WI38 (cell line): Measurements from ENCODE around the gene BHLHE23.

Experiments used
- H3K4me3 ChIP-seq: 2 replicates; pipeline ENCODE4 v1.5.1; 2011; ENCODE audit warnings: low read depth, mild to moderate bottlenecking, control low read depth, low read length
- TF ChIP-seq, protein P1 (sequence below): IDR thresholded peaks from 2 replicates; pipeline ENCODE4 v1.5.1; 2012; ENCODE audit warnings: low read depth, mild to moderate bottlenecking, control low read depth, low read length

Gene BHLHE23

DNA sequence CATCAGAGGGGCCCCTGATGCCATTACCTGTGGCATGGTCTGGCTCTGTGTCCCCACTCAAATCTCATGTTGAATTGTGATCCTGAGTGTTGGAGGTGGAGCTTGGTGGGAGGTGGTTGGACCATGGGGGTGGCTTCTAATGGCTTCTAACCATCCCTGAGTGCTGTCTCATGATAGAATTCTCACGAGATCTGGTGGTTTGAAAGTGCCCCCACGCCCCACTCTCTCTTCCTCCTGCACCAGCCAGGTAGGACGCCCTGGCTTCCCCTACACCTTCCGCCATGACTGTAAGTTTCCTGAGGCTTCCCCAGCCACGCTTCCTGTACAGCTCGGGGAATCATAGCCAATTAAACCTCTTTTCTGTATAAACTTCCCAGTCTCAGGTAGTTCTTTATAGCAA, 14.9 kb downstream of the BHLHE23 start:
- TF ChIP-seq, protein P1, sequence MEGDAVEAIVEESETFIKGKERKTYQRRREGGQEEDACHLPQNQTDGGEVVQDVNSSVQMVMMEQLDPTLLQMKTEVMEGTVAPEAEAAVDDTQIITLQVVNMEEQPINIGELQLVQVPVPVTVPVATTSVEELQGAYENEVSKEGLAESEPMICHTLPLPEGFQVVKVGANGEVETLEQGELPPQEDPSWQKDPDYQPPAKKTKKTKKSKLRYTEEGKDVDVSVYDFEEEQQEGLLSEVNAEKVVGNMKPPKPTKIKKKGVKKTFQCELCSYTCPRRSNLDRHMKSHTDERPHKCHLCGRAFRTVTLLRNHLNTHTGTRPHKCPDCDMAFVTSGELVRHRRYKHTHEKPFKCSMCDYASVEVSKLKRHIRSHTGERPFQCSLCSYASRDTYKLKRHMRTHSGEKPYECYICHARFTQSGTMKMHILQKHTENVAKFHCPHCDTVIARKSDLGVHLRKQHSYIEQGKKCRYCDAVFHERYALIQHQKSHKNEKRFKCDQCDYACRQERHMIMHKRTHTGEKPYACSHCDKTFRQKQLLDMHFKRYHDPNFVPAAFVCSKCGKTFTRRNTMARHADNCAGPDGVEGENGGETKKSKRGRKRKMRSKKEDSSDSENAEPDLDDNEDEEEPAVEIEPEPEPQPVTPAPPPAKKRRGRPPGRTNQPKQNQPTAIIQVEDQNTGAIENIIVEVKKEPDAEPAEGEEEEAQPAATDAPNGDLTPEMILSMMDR = no peak
- H3K4me3 ChIP-seq = no peak overlapping the region

DNA sequence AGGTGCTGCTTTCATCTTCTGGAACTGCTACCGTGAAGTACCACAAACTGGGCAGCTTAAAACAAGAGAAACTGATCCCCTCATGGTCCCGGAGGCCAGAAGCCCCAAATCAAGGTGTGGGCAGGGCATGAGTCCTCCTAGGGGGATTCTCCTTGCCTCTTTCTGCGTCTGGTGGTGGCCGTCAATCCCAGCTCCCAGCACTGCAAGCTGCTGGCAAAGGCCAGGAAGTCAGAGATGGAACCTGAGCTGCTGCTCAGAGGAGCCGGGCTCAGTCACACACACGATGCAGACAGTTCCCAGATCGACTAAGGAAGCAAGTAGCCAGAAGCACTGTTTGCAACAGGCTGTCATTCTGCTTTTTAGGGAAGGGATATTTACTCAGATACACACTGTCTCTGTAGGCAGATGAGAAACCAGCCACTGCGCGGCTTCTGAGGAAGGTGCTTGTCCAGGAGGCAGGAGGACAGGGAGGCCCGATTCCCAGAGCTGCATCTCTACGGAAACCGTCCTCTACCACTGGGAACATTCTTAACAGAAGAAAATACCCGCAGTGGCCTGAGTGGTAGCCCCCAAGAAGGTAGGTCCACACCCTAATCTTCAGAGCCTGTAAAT, 15.5 kb downstream of the BHLHE23 start:
- TF ChIP-seq, protein P1 = no peak
- no peak overlapping the region for H3K4me3 ChIP-seq

DNA sequence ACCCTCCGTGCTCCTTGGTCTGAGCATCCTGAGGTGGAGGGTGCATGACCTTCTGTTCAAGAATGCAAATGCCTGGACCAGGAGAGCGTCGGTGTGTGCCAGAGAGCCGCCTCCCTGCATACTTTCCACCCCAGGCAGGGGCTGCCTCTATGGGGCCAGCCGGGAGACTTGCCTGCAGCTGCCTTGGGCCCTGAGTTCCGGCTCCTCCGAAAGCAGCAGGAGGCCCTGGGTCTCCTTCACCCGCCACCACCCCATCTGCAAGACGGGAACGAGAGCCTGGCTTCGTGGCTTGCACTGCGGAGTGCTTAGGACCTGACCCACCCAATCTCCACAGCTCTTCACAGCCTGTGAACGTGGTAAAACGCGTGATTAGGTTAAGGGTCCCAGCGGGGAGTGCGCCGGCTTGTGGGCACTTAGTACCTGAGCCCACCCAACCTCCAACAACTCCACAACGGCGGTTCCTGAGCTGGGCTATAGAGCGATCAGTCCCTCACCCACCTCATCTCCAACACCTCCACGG, 16.4 kb downstream of the BHLHE23 start:
- H3K4me3 ChIP-seq = no peak overlapping the region
- TF ChIP-seq, protein P1 = no peak

DNA sequence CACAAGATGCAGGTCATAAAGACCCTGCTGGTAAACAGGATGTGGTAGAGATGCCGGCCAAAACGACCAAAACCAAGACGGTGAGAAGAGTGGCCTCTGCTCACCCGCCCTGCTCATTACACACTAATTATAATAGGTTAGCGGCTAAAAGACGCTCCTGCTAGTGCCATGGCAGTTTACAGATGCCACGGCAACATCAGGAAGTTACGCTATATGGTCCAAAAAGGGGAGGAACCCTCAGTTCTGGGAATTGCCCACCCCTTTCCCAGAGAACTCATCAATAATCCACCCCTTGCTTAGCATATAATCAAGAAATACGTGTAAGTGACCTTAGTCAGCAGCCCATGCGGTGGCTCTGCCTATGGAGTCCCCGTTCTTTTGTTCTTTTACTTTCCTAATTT, 17.6 kb downstream of the BHLHE23 start:
- TF ChIP-seq, protein P1 = no peak

DNA sequence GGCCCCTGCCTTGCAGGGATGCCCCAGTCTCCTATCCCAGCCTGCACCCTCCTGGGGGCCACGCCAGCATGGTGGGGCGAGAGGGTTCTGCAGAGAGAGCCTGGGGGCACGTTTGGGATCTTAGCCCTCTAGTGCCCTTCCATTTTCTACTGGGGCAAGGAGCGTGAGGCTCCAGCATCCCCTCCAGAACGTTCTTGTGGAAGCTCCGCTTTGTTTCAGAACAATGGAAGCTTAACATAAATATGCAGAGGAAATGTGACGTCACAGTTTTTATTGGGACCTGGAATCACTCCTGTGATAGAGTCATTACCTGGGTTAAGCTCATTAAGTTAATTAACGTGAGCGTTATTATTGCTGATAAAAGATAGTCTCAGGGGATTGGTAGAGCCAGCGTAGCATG, 19.6 kb downstream of the BHLHE23 start:
- H3K4me3 ChIP-seq = no peak overlapping the region
- TF ChIP-seq, protein P1 = no peak

More for the DNA sequence above, 17.6 kb downstream of the BHLHE23 start:
- H3K4me3 ChIP-seq = no peak overlapping the region

DNA sequence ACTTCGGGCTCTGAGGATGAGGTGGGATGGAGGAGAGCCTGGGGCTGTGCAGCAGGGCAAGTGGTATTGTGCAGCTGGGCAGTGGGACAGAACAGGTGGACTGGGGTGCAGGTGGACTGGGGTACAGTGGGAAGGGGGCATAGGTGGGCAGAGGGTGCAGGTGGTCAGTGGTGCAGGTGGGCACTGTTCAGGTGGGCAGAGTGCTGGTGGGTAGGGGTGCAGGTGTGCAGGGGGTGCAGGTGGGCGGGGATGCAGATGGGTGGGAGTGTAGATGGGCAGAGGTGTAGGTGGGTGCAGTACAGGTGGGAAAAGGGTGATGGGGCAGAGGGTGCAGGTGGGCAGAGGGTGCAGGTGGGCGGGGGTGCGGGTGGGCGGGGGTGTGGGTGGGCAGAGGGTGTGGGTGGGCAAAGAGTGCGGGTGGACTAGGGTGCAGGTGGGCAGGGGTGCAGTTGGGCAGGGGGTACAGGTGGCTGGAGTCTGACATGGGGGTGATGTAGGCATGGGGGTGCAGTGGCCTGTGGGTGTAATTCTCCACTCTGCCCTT, 20.4 kb downstream of the BHLHE23 start:
- no peak overlapping the region for H3K4me3 ChIP-seq
- TF ChIP-seq, protein P1 = no peak

DNA sequence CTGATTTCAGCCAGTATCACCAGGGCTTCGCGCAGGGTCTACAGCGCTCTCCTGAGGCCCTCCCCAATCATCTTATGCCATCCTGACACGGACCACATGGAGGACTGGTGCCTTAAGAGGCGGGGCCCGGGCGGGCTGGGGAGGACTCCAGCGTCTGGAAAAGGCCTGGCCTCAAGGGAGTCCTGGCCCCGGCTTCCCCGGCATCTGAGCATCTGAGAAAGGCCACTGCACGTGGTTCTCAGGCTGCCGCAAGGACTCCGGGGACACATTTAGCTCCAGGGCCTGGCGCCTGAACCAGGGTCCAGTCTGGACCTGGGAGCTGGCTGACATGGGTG, 21.4 kb downstream of the BHLHE23 start:
- no peak overlapping the region for H3K4me3 ChIP-seq
- TF ChIP-seq, protein P1 = no peak
